DOHH2 (cell line): ENCODE results near the gene DACT1.

Source experiments
- H3F3A ChIP-seq: fragments of 200-600 bp; sonication (generic), shearing (Covaris generic); 2 replicates; pipeline ENCODE4 v1.6.0; 2016; ENCODE audit warnings: antibody characterized with exemption, mild to moderate bottlenecking; ENCODE audit not compliant: control insufficient read depth, insufficient read depth
- H3K27ac ChIP-seq: fragments of 200-600 bp; sonication (generic); 2 replicates; pipeline ENCODE4 v1.5.1; 2014; ENCODE audit warnings: low read depth, mild to moderate bottlenecking, low read length, moderate library complexity
- H3K27me3 ChIP-seq: fragments of 200-600 bp; sonication (generic); 2 replicates; pipeline ENCODE4 v1.6.1; 2014; ENCODE audit warnings: mild to moderate bottlenecking, low read length, mixed read lengths; ENCODE audit not compliant: control insufficient read depth
- H3K36me3 ChIP-seq: fragments of 200-600 bp; sonication (generic); 2 replicates; pipeline ENCODE4 v1.6.1; 2014; ENCODE audit warnings: mild to moderate bottlenecking, low read length, moderate library complexity, mixed read lengths; ENCODE audit not compliant: control insufficient read depth
- H3K4me1 ChIP-seq: fragments of 200-600 bp; sonication (generic); 2 replicates; pipeline ENCODE4 v1.6.1; 2014; ENCODE audit warnings: mild to moderate bottlenecking, low read length, mixed read lengths; ENCODE audit not compliant: control insufficient read depth
- H3K4me2 ChIP-seq: fragments of 200-600 bp; sonication (generic); 2 replicates; pipeline ENCODE4 v1.6.0; 2014; ENCODE audit warnings: mild to moderate bottlenecking, low read length, moderate library complexity
- H3K4me3 ChIP-seq: fragments of 200-600 bp; sonication (generic); 2 replicates; pipeline ENCODE4 v1.5.1; 2014; ENCODE audit warnings: mild to moderate bottlenecking, low read length, mixed read lengths
- H3K79me2 ChIP-seq: fragments of 200-600 bp; sonication (generic); 2 replicates; pipeline ENCODE4 v1.6.1; 2014; ENCODE audit warnings: mild to moderate bottlenecking, low read length, mixed read lengths; ENCODE audit not compliant: control insufficient read depth
- H3K9me2 ChIP-seq: fragments of 200-600 bp; sonication (generic); replicated peaks from 2 replicates; pipeline ENCODE4 v1.6.1; 2014; ENCODE audit warnings: mild to moderate bottlenecking, low read length, mixed read lengths; ENCODE audit not compliant: control insufficient read depth
- H3K9me3 ChIP-seq: fragments of 200-600 bp; sonication (generic); 2 replicates; pipeline ENCODE4 v1.6.1; 2014; ENCODE audit warnings: antibody characterized with exemption, low read length, mixed read lengths; ENCODE audit not compliant: control insufficient read depth, insufficient read depth
- H4K20me1 ChIP-seq: fragments of 200-600 bp; sonication (generic); 2 replicates; pipeline ENCODE4 v1.6.0; 2014; ENCODE audit warnings: low read depth, mild to moderate bottlenecking, antibody characterized with exemption, low read length, moderate library complexity; ENCODE audit not compliant: control insufficient read depth, insufficient read depth
- CTCF ChIP-seq: fragments of 200-600 bp; sonication (generic); IDR thresholded peaks from one replicate; pipeline ENCODE4 v1.5.1; 2014; ENCODE audit warnings: antibody characterized with exemption, mild to moderate bottlenecking, low read depth, low read length; ENCODE audit not compliant: poor library complexity, severe bottlenecking
- EZH2phosphoT487 ChIP-seq: fragments of 200-600 bp; sonication (generic); IDR thresholded peaks from 2 replicates; pipeline ENCODE4 v1.6.1; 2017; ENCODE audit warnings: borderline replicate concordance, mild to moderate bottlenecking, antibody characterized with exemption, low read length, moderate library complexity, mixed read lengths

Gene DACT1

GRCh38 chr14:58607952-58608317 is 29.8 kb upstream of the DACT1 start:
- Histone ChIP-seq H3K27ac (no peak overlapping the region), H3K9me2 (no peaks in the 10 kb centered on the region), H3F3A (no peaks in the 10 kb centered on the region), H3K4me1 (no peaks in the 10 kb centered on the region), H3K4me3 (no peak overlapping the region), H3K4me2 (no peak overlapping the region), H3K27me3 (no peaks in the 10 kb centered on the region), H3K9me3 (no peaks in the 10 kb centered on the region), H3K36me3 (no peaks in the 10 kb centered on the region), H4K20me1 (no peaks in the 10 kb centered on the region), H3K79me2 (no peaks in the 10 kb centered on the region)
- TF ChIP-seq CTCF: no peak
- no peak for TF ChIP-seq EZH2phosphoT487

GRCh38 chr14:58617619-58618018 is 20.1 kb upstream of the DACT1 start:
- Histone ChIP-seq H3K36me3 (no peaks in the 10 kb centered on the region), H3K4me2 (no peak overlapping the region)

GRCh38 chr14:58620011-58620410 is 17.8 kb upstream of the DACT1 start:
- H3K4me2 ChIP-seq: no peak overlapping the region
- peaks cover 6% of the 10 kb centered on the region; the same call in 1 of the 2 replicates for H3K27me3 ChIP-seq

More at GRCh38 chr14:58617619-58618018, 20.1 kb upstream of the DACT1 start:
- Histone ChIP-seq H3K9me3 (no peaks in the 10 kb centered on the region), H3F3A (no peaks in the 10 kb centered on the region), H3K4me3 (no peak overlapping the region), H3K79me2 (no peaks in the 10 kb centered on the region), H3K27ac (no peak overlapping the region), H3K4me1 (no peaks in the 10 kb centered on the region), H3K9me2 (no peaks in the 10 kb centered on the region), H4K20me1 (no peaks in the 10 kb centered on the region), H3K27me3 (peaks cover 6% of the 10 kb centered on the region; the same call in 1 of the 2 replicates)
- TF ChIP-seq EZH2phosphoT487 (no peak), CTCF (no peak)

More at GRCh38 chr14:58620011-58620410, 17.8 kb upstream of the DACT1 start:
- Histone ChIP-seq H3K9me3 (no peaks in the 10 kb centered on the region), H3K9me2 (no peaks in the 10 kb centered on the region), H3F3A (no peaks in the 10 kb centered on the region), H4K20me1 (no peaks in the 10 kb centered on the region), H3K4me3 (no peak overlapping the region), H3K79me2 (no peaks in the 10 kb centered on the region), H3K4me1 (no peaks in the 10 kb centered on the region), H3K36me3 (no peaks in the 10 kb centered on the region), H3K27ac (no peak overlapping the region)
- TF ChIP-seq CTCF (no peak), EZH2phosphoT487 (no peak)
